Activated CD4-positive, alpha-beta T cell treated with anti-CD3 and anti-CD28 coated beads, Interleukin-2, amount 10 ng/mL, durations not matched to agents 7 days and 5 days (primary cell): ENCODE data around the gene E2F2. TPM values are rescaled to one million over a fixed set of nuclear protein-coding genes. Genes with fewer than 3 reads are reported as not detected.

ENCODE experiments used
- CTCF ChIA-PET: fragments of 350-600 bp; sonication (Branson Sonifier 250); formaldehyde crosslinking; loops from one replicate; lab custom pipeline; 2021; ENCODE audit warnings: antibody characterized with exemption; lab: Charles Lee
- POLR2A ChIA-PET: fragments of 350-600 bp; sonication (Branson Sonifier 250); formaldehyde crosslinking; loops from one replicate; lab custom pipeline; 2021; ENCODE audit warnings: antibody characterized with exemption; lab: Charles Lee
- DNase-seq: peaks from one replicate; pipeline ENCODE4 v3.0.0-alpha.2; 2020
- H3K27ac Mint-ChIP-seq: one replicate; pipeline ENCODE4 v1.8.0; 2021; ENCODE audit warnings: mild to moderate bottlenecking, moderate library complexity, mixed read lengths
- H3K27me3 Mint-ChIP-seq: one replicate; pipeline ENCODE4 v1.8.0; 2021; ENCODE audit warnings: mixed read lengths
- H3K36me3 Mint-ChIP-seq: one replicate; pipeline ENCODE4 v1.8.0; 2021; ENCODE audit warnings: low read depth, mixed read lengths
- H3K4me1 Mint-ChIP-seq: one replicate; pipeline ENCODE4 v1.8.0; 2021; ENCODE audit warnings: mixed read lengths
- H3K4me3 Mint-ChIP-seq: one replicate; pipeline ENCODE4 v1.8.0; 2021; ENCODE audit warnings: mild to moderate bottlenecking, moderate library complexity, mixed read lengths
- H3K9me3 Mint-ChIP-seq: one replicate; pipeline ENCODE4 v1.8.0; 2021; ENCODE audit warnings: mixed read lengths
- total RNA-seq, 2 experiments: library from RNA; stranded (reverse); gene quantifications; one replicate each; pipeline ENCODE4 v1.2.3, GENCODE V29; 2021

Gene E2F2
- total RNA-seq, 2 experiments from 2014 or later = 107 to 112 TPM

DNA sequence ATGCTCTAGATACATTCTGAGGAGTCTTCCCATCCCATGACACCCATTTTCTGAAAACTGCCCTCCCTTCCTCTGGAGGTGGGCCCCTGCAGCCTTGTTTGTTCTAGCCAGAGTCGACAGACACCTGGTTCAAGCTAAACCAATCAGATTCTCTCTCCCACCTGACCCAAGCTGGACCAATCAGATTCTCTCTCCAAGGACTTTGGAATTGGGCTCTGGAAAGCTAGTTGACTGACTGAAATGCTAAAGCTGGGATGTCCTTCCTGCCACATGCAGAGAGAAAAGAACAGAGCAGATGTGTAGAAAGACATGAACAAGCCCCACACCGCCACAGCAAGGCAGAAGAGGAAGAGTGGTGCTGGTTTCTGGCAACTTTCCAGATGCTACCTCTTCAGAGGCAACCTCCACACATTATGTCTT, 71.7 kb downstream of the E2F2 start:
- Mint-ChIP-seq H3K4me3 (no peak overlapping the region), H3K9me3 (no peaks in the 10 kb centered on the region), H3K36me3 (no peaks in the 10 kb centered on the region), H3K27ac (no peak overlapping the region), H3K4me1 (peaks cover 12% of the 10 kb centered on the region), H3K27me3 (peaks cover 21% of the 10 kb centered on the region)
- ChIA-PET POLR2A (no interaction called here), CTCF (interaction anchor here (0.8 kb wide), 1 partner anchor 19 kb away, joined by 3 read pairs; no protein-coding TSS in a partner anchor)
- no peak for DNase-seq

Other genes with a start within 250 kb of the E2F2 start
- 100 to 1,000 TPM; 216 to 221 TPM for gene HNRNPR, start 186.9 kb downstream of the E2F2 start, total RNA-seq
- gene ZNF436, start 161.4 kb downstream of the E2F2 start, total RNA-seq = 1 to 10 TPM; 6.7 to 8.1 TPM
- gene TCEA3, start 106.5 kb downstream of the E2F2 start, total RNA-seq = 10 to 100 TPM; 18.3 to 19.5 TPM
- under 1 TPM; 0.25 to 0.52 TPM for gene ASAP3, start 47.1 kb downstream of the E2F2 start, total RNA-seq
- gene ID3, start 28.3 kb upstream of the E2F2 start, total RNA-seq = 10 to 100 TPM; 62.7 to 65.2 TPM
- gene RPL11, start 160.6 kb upstream of the E2F2 start, total RNA-seq = 1,000 to 10,000 TPM; 1,078 to 1,188 TPM
- 10 to 100 TPM; 29.8 to 33.5 TPM for gene ELOA, start 212.2 kb upstream of the E2F2 start, total RNA-seq
- gene PITHD1, start 247.2 kb upstream of the E2F2 start, total RNA-seq = 10 to 100 TPM; 54.3 to 55.3 TPM